ENCODE measurements around the gene GNPDA2.

DNA sequence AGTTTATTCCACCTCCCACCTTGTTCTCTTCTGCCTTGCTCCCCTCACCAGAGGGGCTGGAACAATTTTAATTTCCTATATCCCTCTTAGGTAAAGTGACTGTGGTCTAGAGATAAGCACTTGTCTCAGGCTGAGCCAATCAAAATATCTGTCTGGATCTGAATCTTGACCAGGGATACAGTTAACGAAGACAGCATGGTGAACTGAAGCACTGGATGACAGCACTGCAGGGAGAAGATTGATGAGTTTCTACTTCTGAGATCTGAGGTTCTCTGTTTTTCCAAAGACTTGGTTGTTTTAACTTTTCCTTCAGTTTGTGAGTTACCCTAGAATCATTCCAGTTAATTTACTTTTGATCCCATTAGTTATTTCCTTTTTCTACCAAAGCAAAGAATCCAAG is 13.2 kb downstream of the GNPDA2 start:
- no peak for TF ChIP-seq YY1 (IDR thresholded peaks at IDR 0.05; ENCODE audit: insufficient read depth, insufficient read length)
- no peak for TF ChIP-seq ZNF274 (IDR thresholded peaks at IDR 0.05; ENCODE audit: low read depth, low read length)

Measured in NT2/D1 (cell line).